ENCODE results near the gene FMNL3. TPM values are rescaled to one million over a fixed set of nuclear protein-coding genes. Genes with fewer than 3 reads are reported as not detected.
"Not testable (repeated sequence)": the region's sequence is repeated elsewhere in the genome, so short reads cannot be mapped to it uniquely, and the experiment has no call there.

The FMNL3 gene
- total RNA-seq, 1 experiment from 2014 or later = 5.6 TPM

DNA sequence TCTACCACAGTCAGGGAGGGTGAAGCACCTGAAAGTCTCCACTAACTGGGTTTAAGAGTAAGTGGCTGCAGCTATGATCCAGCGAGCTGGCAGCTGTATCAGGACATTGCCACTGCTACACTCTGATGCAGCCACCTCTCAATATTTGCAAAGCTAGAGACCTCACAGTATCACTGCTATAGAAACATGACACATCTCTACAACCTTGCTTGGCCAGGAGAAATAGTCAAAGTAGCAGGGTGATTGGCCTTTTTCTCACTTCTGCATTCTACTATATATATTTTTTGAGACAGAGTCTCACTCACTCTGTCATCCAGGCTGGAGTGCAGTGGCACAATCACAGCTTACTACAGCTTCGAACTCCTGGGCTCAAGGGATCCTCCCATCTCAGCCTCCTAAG lies 9.3 kb upstream of the FMNL3 start:
- H2AFZ ChIP-seq = no peak overlapping the region
- H3K4me1 ChIP-seq (replicated peaks; ENCODE audit: insufficient read depth) = no peaks in the 10 kb centered on the region
- intact Hi-C loops (cut with micrococcal nuclease; ENCODE audit: unreplicated experiment) = no loop called here
- no peak for DNase-seq
- H3K4me3 ChIP-seq = no peak overlapping the region
- H3K36me3 ChIP-seq (ENCODE audit: low read depth) = no peaks in the 10 kb centered on the region
- CTCF ChIA-PET = interaction anchor here (0.6 kb wide), 1 partner anchor 28 kb away, joined by 9 read pairs; no protein-coding TSS in a partner anchor
- BruUV-seq (replicated peaks) = no TSS peak
- no peaks in the 10 kb centered on the region for H3K79me2 ChIP-seq (ENCODE audit: low read depth)
- POLR2A ChIA-PET (ENCODE audit: unreplicated experiment) = interaction anchor here (0.8 kb wide), 1 partner anchor 25 kb away, joined by 5 read pairs; the partner anchor contains the start of gene TMBIM6
- H3K27me3 ChIP-seq (ENCODE audit: insufficient read depth, low read depth) = peaks cover 34% of the 10 kb centered on the region; the same call in 1 of the 2 replicates
- no peaks in the 10 kb centered on the region for H3F3A ChIP-seq (ENCODE audit: insufficient read depth, low read depth)
- H3K9me2 ChIP-seq (ENCODE audit: insufficient read depth) = no peaks in the 10 kb centered on the region
- TF ChIP-seq EZH2 (IDR thresholded peaks at IDR 0.05; ENCODE audit: low read depth) = no peak
- TF ChIP-seq, protein P1, sequence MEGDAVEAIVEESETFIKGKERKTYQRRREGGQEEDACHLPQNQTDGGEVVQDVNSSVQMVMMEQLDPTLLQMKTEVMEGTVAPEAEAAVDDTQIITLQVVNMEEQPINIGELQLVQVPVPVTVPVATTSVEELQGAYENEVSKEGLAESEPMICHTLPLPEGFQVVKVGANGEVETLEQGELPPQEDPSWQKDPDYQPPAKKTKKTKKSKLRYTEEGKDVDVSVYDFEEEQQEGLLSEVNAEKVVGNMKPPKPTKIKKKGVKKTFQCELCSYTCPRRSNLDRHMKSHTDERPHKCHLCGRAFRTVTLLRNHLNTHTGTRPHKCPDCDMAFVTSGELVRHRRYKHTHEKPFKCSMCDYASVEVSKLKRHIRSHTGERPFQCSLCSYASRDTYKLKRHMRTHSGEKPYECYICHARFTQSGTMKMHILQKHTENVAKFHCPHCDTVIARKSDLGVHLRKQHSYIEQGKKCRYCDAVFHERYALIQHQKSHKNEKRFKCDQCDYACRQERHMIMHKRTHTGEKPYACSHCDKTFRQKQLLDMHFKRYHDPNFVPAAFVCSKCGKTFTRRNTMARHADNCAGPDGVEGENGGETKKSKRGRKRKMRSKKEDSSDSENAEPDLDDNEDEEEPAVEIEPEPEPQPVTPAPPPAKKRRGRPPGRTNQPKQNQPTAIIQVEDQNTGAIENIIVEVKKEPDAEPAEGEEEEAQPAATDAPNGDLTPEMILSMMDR (conservative IDR thresholded peaks at IDR 0.05) = no peak
- no peaks in the 10 kb centered on the region for H4K20me1 ChIP-seq (ENCODE audit: insufficient read depth)
- H3K9me3 ChIP-seq (ENCODE audit: insufficient read depth, low read depth) = no peaks in the 10 kb centered on the region
- no peak overlapping the region for H3K27ac ChIP-seq
- no peak overlapping the region for H3K4me2 ChIP-seq

DNA sequence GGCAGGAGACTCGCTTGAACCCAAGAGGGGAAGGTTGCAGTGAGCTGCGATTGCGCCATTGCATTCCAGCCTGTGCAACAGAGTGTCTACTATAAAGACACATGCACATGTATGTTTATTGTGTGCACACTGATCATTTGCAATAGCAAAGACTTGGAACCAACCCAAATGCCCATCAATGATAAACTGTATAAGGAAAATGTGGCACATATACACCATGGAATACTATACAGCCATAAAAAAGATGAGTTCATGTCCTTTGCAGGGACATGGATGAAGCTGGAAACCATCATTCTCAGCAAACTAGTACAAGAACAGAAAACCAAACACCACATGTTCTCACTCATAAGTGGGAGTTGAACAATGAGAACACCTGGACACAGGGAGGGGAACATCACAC lies 6.7 kb upstream of the FMNL3 start:
- H3K4me1 ChIP-seq (replicated peaks; ENCODE audit: insufficient read depth); DNase-seq; CTCF ChIA-PET; H3K79me2 ChIP-seq (ENCODE audit: low read depth); POLR2A ChIA-PET (ENCODE audit: unreplicated experiment); H3K9me3 ChIP-seq (ENCODE audit: insufficient read depth, low read depth); H2AFZ ChIP-seq; H3K27ac ChIP-seq; H3K36me3 ChIP-seq (ENCODE audit: low read depth); BruUV-seq (replicated peaks); H3K4me2 ChIP-seq; H4K20me1 ChIP-seq (ENCODE audit: insufficient read depth); H3K9me2 ChIP-seq (ENCODE audit: insufficient read depth); H3F3A ChIP-seq (ENCODE audit: insufficient read depth, low read depth); intact Hi-C loops (cut with micrococcal nuclease; ENCODE audit: unreplicated experiment); H3K4me3 ChIP-seq: not testable (repeated sequence)
- H3K27me3 ChIP-seq (ENCODE audit: insufficient read depth, low read depth) = peaks cover 58% of the 10 kb centered on the region

DNA sequence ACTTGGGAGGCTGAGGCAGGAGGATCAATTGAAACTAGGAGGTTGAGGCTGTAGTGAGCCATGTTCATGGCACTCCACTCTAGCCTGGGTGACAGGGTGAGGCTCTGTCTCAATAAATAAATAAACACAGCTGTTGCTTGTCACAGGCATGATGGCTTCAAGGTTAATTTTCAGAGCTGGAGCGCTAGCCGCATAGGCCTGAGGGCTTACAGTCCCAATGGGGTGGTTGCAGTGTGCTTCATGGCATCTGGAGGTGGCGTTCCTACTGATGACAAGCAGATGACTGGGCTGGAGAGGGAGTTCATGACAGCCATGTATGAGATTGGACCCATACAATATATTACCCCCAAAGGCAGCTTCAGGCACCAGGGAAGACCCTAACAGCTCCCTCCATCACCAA lies 1.6 kb upstream of the FMNL3 start:
- no peak overlapping the region for H2AFZ ChIP-seq
- TF ChIP-seq EZH2 (IDR thresholded peaks at IDR 0.05; ENCODE audit: low read depth) = no peak
- TF ChIP-seq, protein P1 (conservative IDR thresholded peaks at IDR 0.05) = no peak
- no peak overlapping the region for H3K27ac ChIP-seq
- H3K27me3 ChIP-seq (ENCODE audit: insufficient read depth, low read depth) = peaks cover 41% of the 10 kb centered on the region
- no peak overlapping the region for H3K4me2 ChIP-seq
- H3F3A ChIP-seq (ENCODE audit: insufficient read depth, low read depth) = no peaks in the 10 kb centered on the region
- BruUV-seq (replicated peaks) = no TSS peak
- H3K9me2 ChIP-seq (ENCODE audit: insufficient read depth) = no peaks in the 10 kb centered on the region
- H3K36me3 ChIP-seq (ENCODE audit: low read depth) = no peaks in the 10 kb centered on the region
- intact Hi-C loops (cut with micrococcal nuclease; ENCODE audit: unreplicated experiment) = loop anchor here (10.0 kb wide), 1 partner anchor 344 kb away; the partner anchor contains the start of gene SPATS2
- no peaks in the 10 kb centered on the region for H3K4me1 ChIP-seq (replicated peaks; ENCODE audit: insufficient read depth)
- H3K4me3 ChIP-seq = no peak overlapping the region
- H3K9me3 ChIP-seq (ENCODE audit: insufficient read depth, low read depth) = no peaks in the 10 kb centered on the region
- H4K20me1 ChIP-seq (ENCODE audit: insufficient read depth) = no peaks in the 10 kb centered on the region
- ChIA-PET POLR2A (ENCODE audit: unreplicated experiment) (no interaction called here), CTCF (interaction anchor here (0.6 kb wide), 2 partner anchors 69 to 147 kb away, joined by 3 to 10 read pairs; no protein-coding TSS in a partner anchor)
- no peak for DNase-seq
- no peaks in the 10 kb centered on the region for H3K79me2 ChIP-seq (ENCODE audit: low read depth)

DNA sequence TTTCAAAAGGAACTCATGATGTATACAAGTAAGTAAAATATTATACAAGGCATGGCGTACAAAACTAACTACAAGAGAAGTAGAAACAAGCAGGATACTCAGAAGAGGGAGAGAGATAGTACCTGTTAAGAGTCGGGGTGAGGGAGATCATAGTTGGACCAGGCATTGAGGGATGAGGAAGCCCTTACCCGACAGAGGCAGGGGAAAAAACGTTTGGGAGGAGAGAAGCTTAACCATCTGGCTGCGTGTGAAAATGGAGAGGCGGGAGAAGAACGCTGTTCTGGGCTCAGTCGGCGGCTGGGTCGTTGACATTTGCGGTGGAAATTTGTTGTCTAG lies 575 bp upstream of the FMNL3 start:
- Histone ChIP-seq H3K4me2 (peak overlapping the region; percentile 93), H3F3A (ENCODE audit: insufficient read depth, low read depth) (no peaks in the 10 kb centered on the region), H4K20me1 (ENCODE audit: insufficient read depth) (no peaks in the 10 kb centered on the region), H3K9me3 (ENCODE audit: insufficient read depth, low read depth) (no peaks in the 10 kb centered on the region), H3K36me3 (ENCODE audit: low read depth) (no peaks in the 10 kb centered on the region), H3K9me2 (ENCODE audit: insufficient read depth) (no peaks in the 10 kb centered on the region), H3K4me1 (replicated peaks; ENCODE audit: insufficient read depth) (no peaks in the 10 kb centered on the region), H2AFZ (no peak overlapping the region), H3K79me2 (ENCODE audit: low read depth) (no peaks in the 10 kb centered on the region), H3K27me3 (ENCODE audit: insufficient read depth, low read depth) (peaks cover 41% of the 10 kb centered on the region), H3K4me3 (peak overlapping the region; percentile 65; the same call in 1 of the 2 replicates), H3K27ac (no peak overlapping the region)
- BruUV-seq (replicated peaks) = no TSS peak
- ChIA-PET CTCF (interaction anchor here (0.7 kb wide), 1 partner anchor 10 kb away, joined by 5 read pairs; no protein-coding TSS in a partner anchor), POLR2A (ENCODE audit: unreplicated experiment) (no interaction called here)
- TF ChIP-seq, protein P1 (conservative IDR thresholded peaks at IDR 0.05) = 0 out of 2 replicates have a peak, but pooled peaks have one; percentile 49
- TF ChIP-seq EZH2 (IDR thresholded peaks at IDR 0.05; ENCODE audit: low read depth) = no peak
- no peak for DNase-seq
- intact Hi-C loops (cut with micrococcal nuclease; ENCODE audit: unreplicated experiment) = loop anchor here (1.0 to 10.0 kb wide), 4 partner anchors 63 to 343 kb away; partner anchors contain the start of gene SPATS2
